Measurements from ENCODE around the gene RHBDF1. TPM values are rescaled to one million over a fixed set of nuclear protein-coding genes. Genes with fewer than 3 reads are reported as not detected.
"Not testable (repeated sequence)": the region's sequence is repeated elsewhere in the genome, so short reads cannot be mapped to it uniquely, and the experiment has no call there.

The RHBDF1 gene
- total RNA-seq, 4 donors from 2014 or later, result 17.7 to 66.8 (median 18.8) TPM

GRCh38 chr16:53346-54236, 18.8 kb downstream of the RHBDF1 start, which contains the start of the genes POLR3K and SNRNP25:
Gene POLR3K, minus strand, starts transcription at chr16:53608. Its CDS starts 22 bp downstream, at chr16:53586.
Gene SNRNP25, plus strand, starts transcription at chr16:53828. Its CDS starts 189 bp downstream, at chr16:54017.
- ATAC-seq (ENCODE audit: low FRiP score), result peak; percentile 99
- TF ChIP-seq CTCF (IDR thresholded peaks at IDR 0.05), result no peak

GRCh38 chr16:50769-51591, 21.5 kb downstream of the RHBDF1 start:
- no peak for TF ChIP-seq CTCF (IDR thresholded peaks at IDR 0.05)
- no peak for ATAC-seq (ENCODE audit: low FRiP score)
- DNase-seq (ENCODE audit: low spot score), result no peak

More at GRCh38 chr16:53346-54236, 18.8 kb downstream of the RHBDF1 start, which contains the start of the genes POLR3K and SNRNP25:
- peak; percentile 98 for DNase-seq (ENCODE audit: low spot score)

GRCh38 chr16:47234-47633, 25.2 kb downstream of the RHBDF1 start:
- TF ChIP-seq CTCF (IDR thresholded peaks at IDR 0.05), result no peak

GRCh38 chr16:46510-46909, 25.9 kb downstream of the RHBDF1 start:
- ATAC-seq (ENCODE audit: low FRiP score); DNase-seq (ENCODE audit: low spot score): not testable (repeated sequence)

More at GRCh38 chr16:47234-47633, 25.2 kb downstream of the RHBDF1 start:
- ATAC-seq (ENCODE audit: low FRiP score) (peak; percentile 44), DNase-seq (ENCODE audit: low spot score) (no peak)

GRCh38 chr16:45454-45853, 27.0 kb downstream of the RHBDF1 start:
- DNase-seq (ENCODE audit: low spot score), result no peak
- no peak for TF ChIP-seq CTCF (IDR thresholded peaks at IDR 0.05)
- no peak for ATAC-seq (ENCODE audit: low FRiP score)

GRCh38 chr16:44655-45054, 27.8 kb downstream of the RHBDF1 start:
- DNase-seq (ENCODE audit: low spot score), result no peak
- no peak for ATAC-seq (ENCODE audit: low FRiP score)
- TF ChIP-seq CTCF (IDR thresholded peaks at IDR 0.05), result no peak

GRCh38 chr16:43294-43693, 29.1 kb downstream of the RHBDF1 start:
- DNase-seq (ENCODE audit: low spot score) (no peak), ATAC-seq (ENCODE audit: low FRiP score) (no peak)
- no peak for TF ChIP-seq CTCF (IDR thresholded peaks at IDR 0.05)
